ENCODE data around the gene KCTD21. TPM values are rescaled to one million over a fixed set of nuclear protein-coding genes. Genes with fewer than 3 reads are reported as not detected.
A peak's percentile ranks its signal among the peaks of the same experiment; 100 is the strongest.

KCTD21 gene
- total RNA-seq, 4 donors from 2014 or later = 6.0 to 18.9 (median 15.8) TPM

GRCh38 chr11:78170413-78170812 lies 18.0 kb downstream of the KCTD21 start:
- Histone ChIP-seq H3K4me1 (peaks cover 0 to 6% of the 10 kb centered on the region in 2 donors), H3K4me3 (no peak overlapping the region), H3K9me3 (no peaks in the 10 kb centered on the region), H3K27me3 (no peaks in the 10 kb centered on the region), H3K36me3 (peaks cover 0 to 12% of the 10 kb centered on the region in 2 donors), H3K27ac (peak overlapping the region in 1 of 4 donors; percentile 80)
- intact Hi-C loops (cut with DNase I; ENCODE audit: low total_unique reads) (no loop called here), in situ Hi-C loops (cut with MboI; ENCODE audit: low sequenced_read_pairs in 4 of 4) (no loop called here)
- ATAC-seq (no peak), DNase-seq (no peak)
- TF ChIP-seq, protein P1, sequence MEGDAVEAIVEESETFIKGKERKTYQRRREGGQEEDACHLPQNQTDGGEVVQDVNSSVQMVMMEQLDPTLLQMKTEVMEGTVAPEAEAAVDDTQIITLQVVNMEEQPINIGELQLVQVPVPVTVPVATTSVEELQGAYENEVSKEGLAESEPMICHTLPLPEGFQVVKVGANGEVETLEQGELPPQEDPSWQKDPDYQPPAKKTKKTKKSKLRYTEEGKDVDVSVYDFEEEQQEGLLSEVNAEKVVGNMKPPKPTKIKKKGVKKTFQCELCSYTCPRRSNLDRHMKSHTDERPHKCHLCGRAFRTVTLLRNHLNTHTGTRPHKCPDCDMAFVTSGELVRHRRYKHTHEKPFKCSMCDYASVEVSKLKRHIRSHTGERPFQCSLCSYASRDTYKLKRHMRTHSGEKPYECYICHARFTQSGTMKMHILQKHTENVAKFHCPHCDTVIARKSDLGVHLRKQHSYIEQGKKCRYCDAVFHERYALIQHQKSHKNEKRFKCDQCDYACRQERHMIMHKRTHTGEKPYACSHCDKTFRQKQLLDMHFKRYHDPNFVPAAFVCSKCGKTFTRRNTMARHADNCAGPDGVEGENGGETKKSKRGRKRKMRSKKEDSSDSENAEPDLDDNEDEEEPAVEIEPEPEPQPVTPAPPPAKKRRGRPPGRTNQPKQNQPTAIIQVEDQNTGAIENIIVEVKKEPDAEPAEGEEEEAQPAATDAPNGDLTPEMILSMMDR (IDR thresholded peaks at IDR 0.05 in 4 of 5, conservative IDR thresholded peaks at IDR 0.05 in 1 of 5) = no peak

- no peak overlapping the region for H3K4me3 ChIP-seq
Observed at GRCh38 chr11:78168539-78169477, 19.6 kb downstream of the KCTD21 start.

GRCh38 chr11:78166855-78167469 lies 21.5 kb downstream of the KCTD21 start:
- H3K27ac ChIP-seq = no peak overlapping the region

More at GRCh38 chr11:78168539-78169477, 19.6 kb downstream of the KCTD21 start:
- in situ Hi-C loops (cut with MboI; ENCODE audit: low sequenced_read_pairs in 4 of 4) = no loop called here
- no peaks in the 10 kb centered on the region for H3K9me3 ChIP-seq
- no peak for TF ChIP-seq POLR2A (IDR thresholded peaks at IDR 0.05)
- TF ChIP-seq, protein P1 (IDR thresholded peaks at IDR 0.05 in 4 of 5, conservative IDR thresholded peaks at IDR 0.05 in 1 of 5) = no peak
- intact Hi-C loops (cut with DNase I; ENCODE audit: low total_unique reads) = no loop called here
- H3K36me3 ChIP-seq = peaks cover 0 to 3% of the 10 kb centered on the region in 2 donors
- no peaks in the 10 kb centered on the region for H3K27me3 ChIP-seq
- ATAC-seq = peak; percentile 81 to 86
- H3K4me1 ChIP-seq = peaks cover 0 to 6% of the 10 kb centered on the region in 2 donors
- peak overlapping the region; percentile 47 to 80 (median 58) for H3K27ac ChIP-seq
- peak; percentile 40 to 77 for DNase-seq

GRCh38 chr11:78164471-78164870 lies 24.0 kb downstream of the KCTD21 start:
- TF ChIP-seq POLR2A (IDR thresholded peaks at IDR 0.05) = no peak
- TF ChIP-seq, protein P1 (IDR thresholded peaks at IDR 0.05 in 4 of 5, conservative IDR thresholded peaks at IDR 0.05 in 1 of 5) = no peak
- Histone ChIP-seq H3K4me3 (no peak overlapping the region), H3K9me3 (no peaks in the 10 kb centered on the region), H3K36me3 (no peaks in the 10 kb centered on the region), H3K27me3 (no peaks in the 10 kb centered on the region), H3K27ac (no peak overlapping the region), H3K4me1 (peaks cover 0 to 6% of the 10 kb centered on the region in 2 donors)
- intact Hi-C loops (cut with DNase I; ENCODE audit: low total_unique reads) = no loop called here
- ATAC-seq (no peak), DNase-seq (no peak)
- in situ Hi-C loops (cut with MboI; ENCODE audit: low sequenced_read_pairs in 4 of 4) = no loop called here

More at GRCh38 chr11:78166855-78167469, 21.5 kb downstream of the KCTD21 start:
- no peak overlapping the region for H3K4me3 ChIP-seq
- no peak for ATAC-seq
- H3K4me1 ChIP-seq = peaks cover 0 to 6% of the 10 kb centered on the region in 2 donors
- TF ChIP-seq, protein P1 (IDR thresholded peaks at IDR 0.05 in 4 of 5, conservative IDR thresholded peaks at IDR 0.05 in 1 of 5) = no peak
- TF ChIP-seq POLR2A (IDR thresholded peaks at IDR 0.05) = no peak
- H3K9me3 ChIP-seq = no peaks in the 10 kb centered on the region
- no peak for DNase-seq
- no peaks in the 10 kb centered on the region for H3K36me3 ChIP-seq
- intact Hi-C loops (cut with DNase I; ENCODE audit: low total_unique reads) = no loop called here
- no peaks in the 10 kb centered on the region for H3K27me3 ChIP-seq
- in situ Hi-C loops (cut with MboI; ENCODE audit: low sequenced_read_pairs in 4 of 4) = no loop called here
